Esophagus mucosa (tissue), 1 donor: ENCODE data around the gene POLR2L. TPM values are rescaled to one million over a fixed set of nuclear protein-coding genes. Genes with fewer than 3 reads are reported as not detected.
A peak's percentile ranks its signal among the peaks of the same experiment; 100 is the strongest.

Experiments
- ATAC-seq: fragments of 200-7000 bp; cut with Tn5 transposase; one replicate; pipeline ENCODE4 v1.9.1; 2020
- total RNA-seq: library from RNA; stranded (reverse); gene quantifications from one replicate; pipeline ENCODE4 v1.2.4, GENCODE V29; 2023
- donor health status: DM: yes; HTN: yes; CAD: no.

The POLR2L gene
- total RNA-seq, 1 donor from 2014 or later = 177 TPM

DNA sequence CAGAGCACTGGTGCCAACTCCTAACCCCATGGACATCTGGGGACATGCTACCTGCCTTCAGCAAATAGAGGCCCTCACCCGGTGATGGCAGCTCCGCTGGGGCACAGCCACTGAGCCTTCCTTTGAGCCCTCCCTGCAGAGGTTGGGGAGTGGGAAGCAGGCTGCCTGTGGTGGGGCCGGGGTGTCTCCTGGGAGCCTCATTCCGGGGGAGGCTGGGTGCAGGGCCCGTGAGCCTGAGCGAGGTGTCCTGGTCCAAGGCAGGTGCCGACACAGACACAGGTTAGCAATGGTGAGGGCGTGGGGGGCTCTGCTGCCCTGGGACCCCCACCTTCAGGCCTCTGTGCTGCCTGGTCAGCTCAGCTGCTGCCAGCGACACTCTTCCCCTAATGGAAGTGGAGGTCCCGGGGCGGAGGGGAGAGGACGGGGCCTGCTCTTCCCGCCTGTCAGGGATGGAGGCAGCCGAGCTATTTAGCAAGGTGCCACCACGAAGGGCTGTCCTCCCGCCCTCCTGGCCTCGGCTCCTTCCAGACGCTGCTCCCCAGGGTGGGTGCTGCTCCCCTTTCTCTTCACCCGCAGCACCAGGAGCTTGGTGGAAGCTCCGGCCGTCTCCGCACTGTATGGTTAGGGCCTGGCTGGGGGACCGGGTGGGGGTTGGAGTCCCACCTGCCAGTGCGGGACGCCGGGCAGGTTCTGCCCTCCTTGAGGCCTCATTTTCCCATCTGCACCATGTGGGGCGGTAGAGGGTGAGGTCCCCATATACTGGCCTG is 11.5 kb upstream of the POLR2L start:
- no peak for ATAC-seq

DNA sequence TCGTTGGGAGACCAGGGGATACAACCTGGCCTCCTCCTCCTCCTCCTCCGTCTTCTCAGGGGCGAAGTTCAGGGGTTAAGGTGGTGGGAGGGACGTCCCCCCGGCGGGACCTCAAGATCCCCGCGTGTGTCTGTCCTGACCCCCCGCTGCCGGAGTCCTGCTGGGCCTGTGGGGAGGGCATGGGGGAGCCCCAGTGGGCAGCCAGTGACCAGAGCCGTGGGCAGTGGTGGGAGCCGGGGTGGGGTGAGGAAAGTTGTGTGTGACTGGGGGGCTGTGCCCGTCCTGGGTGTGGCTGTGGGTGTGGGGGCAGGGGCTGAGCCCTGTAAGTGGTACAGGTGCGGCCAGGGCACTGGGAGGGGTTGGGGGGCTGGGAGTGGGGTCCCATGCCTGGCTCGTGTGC is 10.4 kb upstream of the POLR2L start:
- no peak for ATAC-seq

DNA sequence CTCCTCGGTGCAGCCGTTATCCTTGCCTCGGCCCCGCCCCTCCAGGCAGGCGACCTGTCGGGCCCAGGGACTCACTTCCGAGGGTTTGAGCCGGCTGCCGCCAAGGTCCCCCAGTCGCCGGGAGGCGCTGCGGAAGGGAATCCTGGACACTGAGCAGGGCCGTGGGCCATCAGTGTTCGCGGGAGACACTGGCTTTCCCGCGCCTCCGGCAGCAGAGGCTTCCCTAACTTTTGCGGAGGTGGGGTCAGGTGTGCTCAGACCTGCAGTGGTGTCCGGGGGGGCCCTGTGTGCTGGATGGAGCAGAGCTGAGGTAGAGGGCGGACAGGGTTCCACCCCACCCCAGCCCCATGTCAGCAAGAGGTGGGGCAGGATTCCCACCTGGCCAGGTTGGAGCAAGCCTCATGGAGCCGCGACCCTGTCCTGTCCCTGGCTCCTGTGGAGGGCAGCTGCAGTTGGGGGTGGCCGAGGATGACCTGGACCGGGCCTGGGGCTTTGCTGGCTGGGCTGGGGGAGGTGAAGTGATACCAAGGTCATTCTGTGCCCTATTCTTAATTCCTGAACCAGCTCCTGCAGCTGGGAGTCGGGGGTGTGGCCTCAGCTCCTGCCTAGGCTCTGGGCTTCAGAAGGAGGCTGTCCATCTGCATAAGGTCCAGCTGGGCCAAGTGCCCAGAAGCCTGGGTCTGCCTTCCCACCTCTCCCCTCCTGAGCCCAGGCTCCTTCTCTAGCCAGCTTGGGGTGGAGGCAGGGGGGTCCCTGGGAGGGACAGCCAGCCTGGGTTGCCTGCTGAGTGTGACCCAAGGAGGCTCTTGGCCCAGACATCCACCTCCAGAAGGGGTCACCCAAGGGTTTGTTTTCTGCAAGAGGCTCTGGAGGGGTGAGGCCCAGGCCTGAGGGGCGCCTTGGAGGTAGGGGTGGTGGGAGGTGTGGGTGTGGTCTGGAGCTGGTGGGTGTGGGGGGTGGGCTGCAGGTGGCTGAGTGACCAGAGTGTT is 8.7 kb upstream of the POLR2L start:
- no peak for ATAC-seq

DNA sequence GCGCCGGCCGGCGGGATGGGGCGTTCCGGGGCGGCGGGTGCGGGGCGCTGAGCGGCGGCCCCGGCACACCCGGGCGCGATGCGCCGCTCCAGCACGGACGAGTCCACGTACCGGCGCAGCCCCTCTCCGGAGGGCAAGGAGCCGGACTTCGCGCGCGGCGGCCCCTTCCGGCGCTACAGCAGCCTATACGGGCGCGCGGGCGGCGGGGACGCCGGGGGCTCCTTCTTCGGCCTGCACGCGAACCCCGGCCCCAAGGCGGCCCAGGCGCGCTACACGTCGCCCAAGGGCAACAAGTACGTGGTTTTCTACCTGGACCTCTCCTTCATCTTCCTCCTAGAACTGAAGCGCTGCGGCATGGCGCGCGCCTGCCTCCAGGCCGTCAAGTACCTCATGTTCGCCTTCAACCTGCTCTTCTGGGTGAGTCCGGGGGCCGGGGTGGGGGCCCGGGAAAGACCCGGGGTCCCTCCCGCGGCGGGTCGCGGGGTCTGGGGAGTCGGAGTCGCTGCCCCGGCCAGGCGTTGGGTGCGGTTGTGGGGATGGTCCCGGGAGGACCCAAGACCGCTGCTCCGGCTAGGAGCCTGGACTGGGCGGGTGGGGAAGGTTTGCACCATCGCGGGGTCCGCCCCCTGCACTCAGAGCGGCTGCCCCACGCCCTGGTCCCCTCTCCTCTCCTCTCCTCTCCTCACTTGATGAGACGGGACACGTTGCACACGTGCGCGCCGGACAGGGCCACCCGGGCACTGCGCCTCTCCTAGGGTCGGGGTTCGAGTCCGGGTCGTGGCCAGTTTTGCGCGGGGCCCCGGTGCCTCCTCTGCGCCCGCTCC is 7.8 kb upstream of the POLR2L start:
- no peak for ATAC-seq

DNA sequence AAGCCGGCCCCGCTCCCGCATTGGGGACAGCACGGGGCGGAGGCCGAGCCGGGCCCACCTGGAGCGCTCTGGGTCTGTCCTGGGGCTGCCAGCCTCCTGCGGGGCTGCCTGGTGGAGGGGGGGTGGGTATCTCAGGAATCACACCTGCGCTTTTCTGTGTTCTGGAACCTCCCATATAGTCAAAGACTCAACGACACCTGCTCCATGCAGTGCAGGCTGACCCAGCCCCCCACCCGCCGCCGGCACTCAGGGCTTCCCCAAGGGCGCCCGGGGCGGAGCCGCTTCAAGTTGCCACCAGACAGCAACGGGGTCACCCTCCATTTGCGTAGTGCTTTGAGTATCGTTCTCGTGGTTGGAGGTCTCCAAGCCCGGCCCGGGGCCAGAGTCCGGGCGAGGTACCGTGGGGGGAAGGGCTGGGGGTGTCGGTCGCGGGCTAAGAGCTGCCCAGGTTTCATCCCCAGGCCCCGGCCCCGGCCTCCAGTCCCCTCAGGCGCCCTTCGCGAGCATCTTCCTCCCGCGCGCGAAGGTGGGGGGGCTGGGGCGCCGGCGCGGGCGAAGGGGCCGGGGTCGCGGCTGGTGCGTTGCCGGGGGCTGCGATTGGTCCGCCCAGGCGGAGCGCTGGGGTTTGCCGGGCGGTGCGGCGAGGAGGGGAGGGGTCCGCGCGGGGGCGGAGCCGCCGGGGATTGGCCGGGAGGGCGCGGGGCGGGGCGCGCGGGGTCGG is 6.9 kb upstream of the POLR2L start:
- no peak for ATAC-seq

DNA sequence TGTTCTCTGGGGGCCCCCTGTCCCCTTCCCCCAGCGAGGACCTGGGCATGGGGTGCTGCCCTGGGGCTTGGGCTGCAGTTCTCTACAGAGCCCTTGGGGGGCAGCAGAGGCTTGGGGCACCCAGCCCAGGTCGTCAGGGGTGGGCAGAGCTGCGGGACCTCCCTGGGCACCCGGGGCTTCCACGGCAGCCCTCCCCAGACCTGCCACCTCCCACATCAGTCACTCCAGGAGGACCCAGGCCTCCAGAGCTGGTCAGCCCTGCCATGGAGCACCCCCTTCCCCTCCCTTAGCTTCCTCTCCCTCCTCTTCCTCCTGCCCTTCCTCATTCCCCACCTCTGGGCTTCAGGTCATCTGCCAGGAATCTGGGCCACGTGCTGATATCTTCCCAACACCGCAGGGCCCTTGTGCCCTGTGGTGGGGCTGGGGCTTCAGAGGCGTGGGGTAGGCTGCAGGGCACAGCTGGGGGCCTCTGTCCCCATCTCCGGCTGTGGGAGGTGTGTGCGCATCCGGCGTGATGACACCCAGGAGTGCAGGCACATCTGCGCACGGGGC is 6.1 kb upstream of the POLR2L start:
- ATAC-seq = peak; percentile 22

DNA sequence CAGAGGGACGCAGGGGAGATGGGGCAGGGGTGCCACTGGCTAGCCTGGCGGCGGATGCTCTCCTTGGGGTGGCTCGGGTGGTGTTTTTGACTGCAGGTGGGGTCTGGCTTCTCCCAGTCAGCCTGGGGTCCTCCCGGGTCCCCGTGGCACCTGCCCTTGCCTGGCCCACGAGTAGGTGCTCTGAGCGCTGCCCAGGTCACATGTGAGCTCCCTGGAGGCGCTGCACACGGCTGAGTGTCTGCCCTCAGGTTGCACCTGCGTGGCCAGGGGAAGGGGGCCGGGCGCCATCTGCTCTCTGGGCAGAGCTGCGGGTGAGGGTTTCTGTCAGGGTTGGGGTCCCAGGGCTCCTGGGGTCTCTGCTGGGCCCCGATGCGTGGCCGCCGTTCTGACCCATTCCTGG is 5.5 kb upstream of the POLR2L start:
- no peak for ATAC-seq

DNA sequence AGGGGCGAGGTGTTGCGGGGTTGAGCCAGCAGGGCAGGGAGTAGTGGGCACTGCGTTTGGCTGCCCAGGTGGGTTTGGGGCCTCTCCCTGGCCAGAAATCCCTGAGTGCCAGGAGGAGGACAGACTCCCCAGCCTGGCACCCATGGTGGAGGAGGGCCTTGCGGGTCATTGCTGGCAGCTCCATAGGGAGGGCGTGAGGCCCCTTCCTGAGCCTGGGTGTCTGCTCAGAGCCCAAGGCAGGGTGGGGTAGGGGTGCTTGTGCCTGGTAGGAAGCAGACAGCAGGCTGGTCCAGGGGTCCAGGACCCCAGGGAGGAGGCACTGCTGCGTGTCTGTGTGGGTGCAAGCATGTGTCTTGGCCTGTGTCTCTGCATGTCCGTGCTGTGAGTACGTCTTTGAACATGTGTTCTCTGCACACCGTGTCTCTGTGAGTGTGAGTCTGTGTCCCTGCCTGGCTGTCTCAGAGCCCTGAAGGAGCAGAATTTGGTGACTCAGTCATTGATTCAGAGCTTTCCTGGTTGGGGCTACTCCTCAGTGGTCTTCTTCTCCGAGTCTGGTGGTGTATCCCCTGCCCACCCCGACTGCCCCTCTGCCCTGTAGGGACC is 4.3 kb upstream of the POLR2L start:
- ATAC-seq = peak; percentile 3

DNA sequence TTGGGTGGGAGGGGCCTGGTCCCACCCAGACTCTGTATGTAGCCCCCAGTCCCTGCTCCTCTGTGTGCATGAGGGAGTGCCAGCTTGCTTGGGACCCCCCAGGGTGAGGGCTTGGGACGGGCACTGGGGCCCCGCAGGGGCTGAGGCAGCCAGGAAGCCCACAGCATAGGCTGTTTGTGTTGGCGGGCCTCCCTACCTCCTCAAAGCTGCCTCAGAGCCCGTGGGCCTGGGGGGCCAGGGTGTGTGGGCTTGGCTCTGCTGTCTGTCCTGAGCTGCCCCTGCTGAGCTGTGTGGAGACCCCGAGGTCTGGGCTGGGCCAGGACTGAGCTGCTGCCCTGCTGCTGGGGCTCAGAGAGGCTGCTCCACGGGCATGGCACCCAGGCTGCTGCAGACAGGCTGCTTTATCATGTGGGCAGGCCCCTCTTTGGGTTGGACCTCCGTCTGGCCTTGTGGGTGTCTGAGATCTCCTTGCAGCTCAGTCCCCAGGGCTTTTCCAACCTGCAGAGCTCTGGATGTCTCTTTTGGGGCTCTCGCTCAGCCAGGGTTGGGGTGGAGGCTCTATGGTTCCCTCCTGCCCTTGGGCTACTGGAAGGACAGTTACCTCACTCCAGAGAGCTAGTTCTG is 3.7 kb upstream of the POLR2L start:
- ATAC-seq = no peak

DNA sequence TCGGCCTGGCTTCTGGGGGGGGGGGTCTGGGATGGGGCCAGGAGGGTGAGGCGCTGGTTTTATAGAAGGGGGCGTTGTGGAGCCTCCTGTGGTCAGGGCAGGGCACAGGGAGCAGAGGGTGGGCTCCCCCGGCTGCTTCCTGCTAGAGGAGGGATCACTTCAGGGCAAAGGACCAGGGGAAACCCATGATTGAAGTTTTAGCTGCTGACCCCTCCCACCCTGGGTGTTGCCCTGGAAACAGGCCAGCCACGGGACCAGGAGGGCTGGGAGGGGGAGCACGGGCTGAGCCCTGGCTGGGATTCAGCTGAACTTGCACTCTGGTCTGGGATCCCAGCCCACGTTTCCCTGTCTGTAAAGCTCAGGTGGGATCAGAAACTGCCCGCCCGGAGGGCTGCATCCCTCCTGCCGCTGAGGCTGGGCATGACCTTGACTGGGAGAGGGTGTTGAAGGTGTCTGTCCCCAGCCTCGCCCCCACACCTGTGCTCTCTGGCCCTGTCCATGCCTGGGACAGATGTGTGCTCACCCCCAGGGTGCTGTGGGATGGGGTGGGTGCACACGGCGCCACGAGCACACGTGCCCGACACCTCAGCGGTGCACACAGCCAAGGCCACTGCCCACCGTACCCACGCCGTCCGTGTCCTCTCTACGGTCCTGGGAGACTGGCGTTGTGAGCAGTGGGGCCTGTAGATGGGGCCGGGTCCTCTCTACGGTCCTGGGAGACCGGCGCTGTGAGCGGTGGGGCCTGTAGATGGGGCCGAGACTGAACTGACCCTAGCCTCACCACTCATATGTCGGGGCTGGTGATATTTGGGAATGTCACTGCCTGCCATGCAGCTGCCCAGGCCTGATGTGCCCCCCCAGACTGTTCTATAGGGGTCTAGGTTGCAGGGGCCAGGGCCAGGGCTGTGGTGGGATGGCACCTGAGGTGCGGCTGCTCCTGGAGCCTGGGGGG is 2.6 kb upstream of the POLR2L start:
- ATAC-seq = peak; percentile 2

DNA sequence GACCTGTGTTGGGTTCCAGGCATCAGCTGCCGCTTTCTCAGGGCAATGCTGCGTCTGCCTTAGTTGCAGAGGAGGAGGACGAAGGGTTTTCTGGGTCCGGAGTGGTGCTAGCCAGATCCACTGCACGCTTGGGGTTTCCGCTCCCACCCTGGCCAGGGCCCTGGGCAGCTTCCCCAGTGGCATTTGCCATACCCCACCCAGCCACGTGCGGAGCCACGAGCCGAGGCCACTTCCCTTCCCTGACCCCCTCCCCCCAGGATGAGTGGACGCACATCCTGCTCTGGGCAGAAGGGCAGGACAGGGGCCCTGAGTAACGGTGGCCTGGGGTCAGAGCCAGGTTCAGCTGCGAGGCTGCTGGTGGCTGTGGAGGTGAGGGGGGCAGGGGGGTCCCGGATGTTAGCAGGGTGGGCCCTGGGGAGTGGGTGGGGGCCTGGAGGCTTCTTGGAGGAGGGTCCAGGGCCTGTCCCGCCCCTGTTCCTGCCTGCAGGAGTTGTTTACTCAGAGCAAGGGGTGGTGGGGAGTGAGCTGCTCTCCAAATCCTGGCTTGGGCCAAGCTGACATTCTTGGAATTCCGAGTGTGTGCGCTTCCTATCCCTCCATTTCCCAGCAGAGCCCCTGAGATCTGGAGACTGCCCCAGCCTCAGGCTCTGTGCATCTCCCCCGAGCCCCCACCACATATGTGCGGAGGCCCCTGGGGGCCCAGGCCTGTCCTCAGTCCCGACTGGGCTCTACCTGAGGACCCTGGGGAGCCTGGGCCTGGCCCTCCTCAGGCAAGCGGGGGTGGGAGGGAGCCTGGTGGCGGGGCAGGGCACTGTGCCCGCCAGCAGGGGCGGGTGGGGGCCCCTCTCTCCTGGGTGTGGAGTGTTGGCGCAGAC is 1.7 kb upstream of the POLR2L start:
- ATAC-seq = peak; percentile 19

DNA sequence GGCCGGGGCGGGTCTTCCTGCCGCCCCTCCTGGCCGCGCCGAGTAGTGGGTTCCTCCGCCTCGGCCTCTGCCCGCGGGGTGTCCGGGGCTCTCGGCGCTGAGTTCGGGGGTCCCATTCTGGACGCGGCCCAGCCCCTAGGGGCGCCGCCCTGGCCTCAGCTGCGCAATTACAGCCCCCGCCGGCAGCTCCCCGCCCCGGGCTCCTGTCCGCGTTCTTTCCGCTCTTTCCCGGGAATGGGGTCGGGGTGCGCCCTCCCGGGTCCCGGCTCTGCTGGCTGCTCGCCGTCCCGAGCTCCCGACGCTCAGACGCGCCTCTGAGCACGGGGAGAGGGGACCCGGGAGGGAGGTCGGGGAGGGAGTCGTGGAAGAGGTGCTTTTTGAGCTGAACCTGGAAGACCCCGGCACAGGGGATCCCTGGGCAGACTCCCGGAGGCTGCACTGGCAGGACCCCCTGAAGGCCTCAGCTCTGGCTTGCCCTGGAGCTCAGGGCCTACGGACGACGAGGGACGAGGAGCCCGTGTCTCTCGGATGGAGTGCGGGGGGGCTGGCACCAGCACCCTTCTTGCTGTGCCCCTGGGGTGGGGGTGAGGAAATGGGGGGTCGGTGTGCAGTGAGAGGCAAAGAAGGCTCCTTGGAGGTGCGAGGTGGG is 881 bp upstream of the POLR2L start:
- ATAC-seq = no peak

DNA sequence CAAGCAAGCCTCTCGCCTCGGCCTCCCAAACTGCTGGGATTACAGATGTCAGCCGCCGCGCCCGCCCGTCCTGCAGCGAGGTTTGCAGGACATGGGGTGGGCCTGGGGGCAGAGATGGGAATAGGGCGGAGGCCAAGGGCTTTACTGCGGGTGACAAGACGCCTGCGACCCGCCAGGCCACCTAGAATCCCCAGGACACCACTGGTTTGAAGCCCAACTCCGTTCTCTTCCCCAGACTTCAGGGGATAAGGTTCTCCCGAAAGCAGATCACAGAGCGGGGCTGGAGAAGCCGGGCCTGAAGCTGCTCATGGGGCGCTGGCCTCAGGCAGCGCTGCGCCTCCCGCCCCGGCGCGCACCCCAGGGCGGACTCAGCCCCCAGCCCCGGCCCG is 354 bp downstream of the POLR2L start:
- ATAC-seq = no peak

DNA sequence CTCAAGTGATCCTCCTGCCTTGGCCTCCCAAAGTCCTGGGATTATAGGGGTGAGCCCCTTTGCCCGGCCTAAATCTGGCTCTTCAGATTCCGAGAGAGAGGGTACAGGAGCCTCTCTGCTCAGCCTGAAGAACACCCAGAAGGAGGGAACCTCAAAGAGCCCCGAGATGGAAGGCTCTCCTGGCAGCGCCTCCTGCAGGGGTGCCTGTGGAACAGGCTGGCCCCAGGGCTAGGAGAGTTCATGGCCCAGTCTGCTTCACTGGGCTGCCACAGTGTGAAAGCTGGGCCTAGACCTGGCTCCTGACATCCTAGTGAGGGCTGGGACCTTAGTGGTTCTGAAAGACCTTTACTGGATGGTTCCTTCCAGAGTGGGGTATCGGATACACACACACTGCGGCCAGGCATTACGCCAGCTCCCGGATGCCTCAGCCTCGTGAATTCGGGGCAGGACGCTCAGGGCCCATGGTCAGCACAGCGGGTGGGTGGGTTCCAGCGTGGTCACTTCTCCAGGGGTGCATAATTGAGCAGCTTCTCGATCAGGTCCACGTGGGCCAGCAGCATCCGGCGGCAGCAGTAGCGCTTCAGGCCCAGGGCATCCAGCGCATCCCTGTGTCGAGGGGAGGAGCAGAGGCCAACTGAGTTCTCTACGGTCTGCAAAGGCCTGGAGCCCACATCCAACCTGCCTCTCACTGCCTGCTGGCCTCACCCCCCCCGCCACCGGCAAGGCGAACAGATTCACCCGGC is 2.3 kb downstream of the POLR2L start:
- no peak for ATAC-seq

DNA sequence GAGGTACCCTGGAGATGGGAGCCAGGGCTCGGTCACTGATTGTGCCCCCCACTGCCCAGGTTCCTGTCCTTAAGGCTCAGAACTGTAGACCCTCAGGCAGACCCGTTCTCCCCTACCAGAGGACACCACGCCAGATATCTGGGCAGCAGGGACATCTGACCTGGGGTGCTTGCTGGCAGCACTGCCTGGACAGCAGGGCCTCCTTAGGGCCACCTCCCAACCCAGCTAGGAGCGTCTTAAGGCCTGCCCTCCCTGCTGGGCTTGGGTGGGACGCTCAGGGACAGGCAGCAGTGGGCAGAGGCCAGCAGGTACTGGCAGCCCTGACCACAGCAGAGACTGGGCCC is 3.1 kb downstream of the POLR2L start:
- ATAC-seq = no peak

DNA sequence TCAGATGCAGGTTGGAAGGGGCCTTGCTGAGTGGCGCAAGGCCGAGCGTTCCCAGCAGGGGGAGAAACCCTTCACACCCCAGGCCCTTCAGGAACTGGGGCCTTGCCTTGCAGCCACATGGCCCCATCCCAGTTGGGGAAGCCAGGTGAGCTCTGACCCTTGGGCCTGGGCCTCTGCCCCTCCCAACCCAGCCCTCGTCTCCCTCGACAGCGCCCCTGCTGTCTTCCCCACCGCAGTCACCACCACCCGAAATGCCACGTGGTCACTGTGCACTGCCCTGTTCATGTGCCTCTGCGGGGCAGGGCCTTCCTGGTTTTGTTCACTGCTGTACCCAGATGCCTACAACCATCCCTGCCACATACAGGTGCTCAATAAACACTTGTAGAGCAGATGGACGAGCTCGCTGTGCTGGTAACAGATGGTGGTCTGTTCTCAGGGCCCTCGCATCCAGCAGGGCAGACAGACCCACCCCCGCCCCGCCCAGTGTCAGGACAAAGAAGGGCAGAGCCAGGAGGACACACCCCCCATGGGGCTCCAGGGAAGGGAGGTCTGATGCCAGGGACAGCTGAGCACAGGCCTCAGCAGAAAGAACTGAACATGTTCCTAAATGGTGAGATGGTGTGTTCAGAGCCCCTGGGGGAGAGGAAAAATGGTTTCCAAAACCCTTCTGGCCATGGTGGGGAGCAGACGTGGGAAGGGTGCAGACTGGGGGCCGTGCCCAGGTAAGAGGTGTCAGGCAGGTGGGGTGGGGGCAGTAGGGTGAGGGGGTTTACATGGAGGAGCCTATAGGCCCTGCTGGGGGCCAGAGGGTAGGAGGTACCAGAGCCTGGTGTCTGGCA is 3.7 kb downstream of the POLR2L start:
- no peak for ATAC-seq

DNA sequence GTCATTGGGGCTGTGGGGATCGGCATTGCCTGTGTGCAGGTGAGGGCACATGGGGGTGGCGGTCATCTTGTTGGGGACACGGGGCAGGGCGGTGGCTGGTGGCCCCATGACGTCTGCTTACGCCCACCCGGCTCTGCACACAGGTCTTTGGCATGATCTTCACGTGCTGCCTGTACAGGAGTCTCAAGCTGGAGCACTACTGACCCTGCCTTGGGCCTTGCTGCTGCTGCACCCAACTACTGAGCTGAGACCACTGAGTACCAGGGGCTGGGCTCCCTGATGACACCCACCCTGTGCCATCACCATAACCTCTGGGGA is 4.4 kb downstream of the POLR2L start:
- no peak for ATAC-seq
